ENCODE measurements around the gene CYP27B1. TPM values are rescaled to one million over a fixed set of nuclear protein-coding genes. Genes with fewer than 3 reads are reported as not detected.

Gene CYP27B1
- total and polyA plus RNA-seq, 10 of the 15 experiments (the other 5 are each of a cell fraction or from before 2014, with no cell fraction given) = 0.10 to 2.7 (median 1.1) TPM

DNA sequence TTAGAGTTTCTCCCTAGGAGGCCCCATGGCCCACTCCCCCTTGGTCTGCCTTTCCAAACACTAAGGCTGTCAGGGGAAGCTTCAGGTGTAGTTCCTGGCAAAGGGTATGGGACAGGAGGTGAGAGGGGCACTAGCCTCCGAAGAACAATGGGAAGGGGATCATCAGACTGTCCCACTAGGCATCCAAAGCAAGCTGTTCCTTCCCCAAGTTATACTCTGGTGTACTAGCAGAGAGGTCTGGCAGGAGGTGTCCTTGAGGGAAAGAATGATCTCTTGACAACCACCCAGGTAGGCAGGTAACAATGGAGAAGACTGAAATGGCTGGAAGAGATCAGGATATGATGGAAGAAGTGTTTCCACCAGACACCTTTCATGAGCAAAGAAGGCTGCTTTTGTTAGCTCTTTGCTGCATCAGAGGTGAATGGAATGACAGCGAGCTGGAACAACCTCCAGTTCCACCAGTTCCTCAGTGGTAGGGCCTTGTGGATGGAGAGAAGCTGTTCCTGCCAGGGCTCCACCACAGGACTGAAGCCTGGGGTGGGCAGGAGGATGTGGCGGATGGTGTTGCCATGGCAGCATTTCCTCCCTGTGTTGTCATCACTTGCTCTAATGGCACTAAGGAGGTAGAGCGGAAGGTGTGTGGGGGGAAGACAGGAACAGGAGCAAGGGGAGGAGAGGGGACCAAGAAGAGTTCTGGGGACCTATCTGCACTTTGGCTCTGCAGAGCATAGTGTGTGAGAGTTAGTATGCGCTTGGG, 26.0 kb downstream of the CYP27B1 start:
- no peak overlapping the region for H2AFZ ChIP-seq (ENCODE audit: control insufficient read depth, low read depth, low read length)
- H3K27ac ChIP-seq (ENCODE audit: control insufficient read depth, insufficient read depth) = no peak overlapping the region
- H3K4me2 ChIP-seq (ENCODE audit: control insufficient read depth, insufficient read depth) = peak overlapping the region; percentile 64
- POLR2A ChIA-PET = interaction anchor here (0.5 to 2.2 kb wide), 4 partner anchors 11 to 31 kb away, joined by 3 to 18 read pairs (median 3); partner anchors contain the start of genes CDK4, EEF1AKMT3 and METTL1
- peak; percentile 35 for FAIRE-seq
- peak; percentile 68 for ATAC-seq
- H4K20me1 ChIP-seq (ENCODE audit: control insufficient read depth, insufficient read depth) = no peaks in the 10 kb centered on the region
- no peaks in the 10 kb centered on the region for H3K9me3 ChIP-seq (replicated peaks; ENCODE audit: control insufficient read depth, insufficient read depth, low read length)
- BruUV-seq (replicated peaks) = no TSS peak
- peak overlapping the region; percentile 92 for H3K4me3 ChIP-seq
- SMC1A ChIA-PET (ENCODE audit: uncharacterized antibody, unreplicated experiment) = interaction anchor here (0.5 to 2.1 kb wide), 13 partner anchors 8 to 282 kb away, joined by 3 to 16 read pairs (median 4); partner anchors contain the start of gene OS9
- CTCF ChIA-PET = interaction anchor here (0.7 to 3.8 kb wide), 17 partner anchors 9 to 282 kb away, joined by 3 to 22 read pairs (median 4); partner anchors contain the start of genes GLI1 and OS9
- RAD21 ChIA-PET (ENCODE audit: unreplicated experiment) = interaction anchor here (0.6 to 2.4 kb wide), 8 partner anchors 10 to 282 kb away, joined by 3 to 13 read pairs (median 6); partner anchors contain the start of genes CDK4 and OS9
- peaks cover 20% of the 10 kb centered on the region for H3K4me1 ChIP-seq (ENCODE audit: control insufficient read depth, insufficient read depth, low read length)
- intact Hi-C loops (cut with micrococcal nuclease; ENCODE audit: unreplicated experiment) (loop anchor here (2.0 kb wide), 1 partner anchor 46 kb away; the partner anchor contains the start of gene OS9), in situ Hi-C loops (cut with MboI) (no loop called here)
- peak; percentile 53 for DNase-seq (ENCODE audit: low read depth, low spot score)
- peaks cover 25% of the 10 kb centered on the region for H3K79me2 ChIP-seq (ENCODE audit: control insufficient read depth, insufficient read depth, low read length)
- WGBS (ENCODE audit: insufficient coverage, insufficient replicate concordance, low lambda C conversion rate, missing lambda C conversion rate) = 34% methylated on average over 5 of the region's 5 CpGs
- no peaks in the 10 kb centered on the region for H3K27me3 ChIP-seq (replicated peaks in 1 of 2; ENCODE audit: control insufficient read depth in 2 of 2, insufficient read depth in 2 of 2, low read length in 1 of 2)
- H3K9ac ChIP-seq (ENCODE audit: control insufficient read depth, insufficient read depth, low read length) = no peak overlapping the region; the same call in none of the 2 replicates
- no peaks in the 10 kb centered on the region for H3K36me3 ChIP-seq (ENCODE audit: control insufficient read depth in 2 of 2, insufficient read depth in 2 of 2, low read length in 1 of 2)
- TF ChIP-seq YBX1 (IDR thresholded peaks at IDR 0.05) (no peak), RUNX3 (IDR thresholded peaks at IDR 0.05; ENCODE audit: low read length) (peak; percentile 28; the same call in 1 of the 2 replicates), TCF12 (IDR thresholded peaks at IDR 0.05; ENCODE audit: low read depth, low read length) (no peak), NR2C1 (IDR thresholded peaks at IDR 0.05) (no peak), GATAD2B (conservative IDR thresholded peaks at IDR 0.05; ENCODE audit: low read depth) (no peak), RBBP5 (conservative IDR thresholded peaks at IDR 0.05) (no peak), ATF7 (IDR thresholded peaks at IDR 0.05; ENCODE audit: low read depth) (peak; percentile 61), HSF1 (IDR thresholded peaks at IDR 0.05; ENCODE audit: low read depth, low read length) (no peak), NBN (IDR thresholded peaks at IDR 0.05) (peak; percentile 28; the same call in 1 of the 2 replicates), FOXM1 (IDR thresholded peaks at IDR 0.05; ENCODE audit: low read depth, low read length) (no peak), CBX3 (IDR thresholded peaks at IDR 0.05; ENCODE audit: borderline replicate concordance, low read depth) (no peak), EP300 (IDR thresholded peaks at IDR 0.05; ENCODE audit: borderline replicate concordance in 1 of 2, control insufficient read depth in 1 of 2, low read depth in 2 of 2, low read length in 2 of 2) (no peak), LARP7 (IDR thresholded peaks at IDR 0.05) (no peak), SUPT20H (IDR thresholded peaks at IDR 0.05; ENCODE audit: borderline replicate concordance, control insufficient read depth, low read depth, low read length) (no peak), CHD2 (IDR thresholded peaks at IDR 0.05; ENCODE audit: borderline replicate concordance, low read depth, low read length) (no peak), SMC3 (IDR thresholded peaks at IDR 0.05; ENCODE audit: borderline replicate concordance, low read length) (no peak), GABPA (IDR thresholded peaks at IDR 0.05; ENCODE audit: low read depth) (peak; percentile 68; the same call in 1 of the 2 replicates), NRF1 (conservative IDR thresholded peaks at IDR 0.05; ENCODE audit: low read depth, low read length) (no peak), CREM (IDR thresholded peaks at IDR 0.05; ENCODE audit: low read depth) (peak; percentile 46; the same call in 1 of the 2 replicates), POLR2A (IDR thresholded peaks at IDR 0.05; ENCODE audit: low read depth, low read length) (no peak)
- TF ChIP-seq, protein P1, sequence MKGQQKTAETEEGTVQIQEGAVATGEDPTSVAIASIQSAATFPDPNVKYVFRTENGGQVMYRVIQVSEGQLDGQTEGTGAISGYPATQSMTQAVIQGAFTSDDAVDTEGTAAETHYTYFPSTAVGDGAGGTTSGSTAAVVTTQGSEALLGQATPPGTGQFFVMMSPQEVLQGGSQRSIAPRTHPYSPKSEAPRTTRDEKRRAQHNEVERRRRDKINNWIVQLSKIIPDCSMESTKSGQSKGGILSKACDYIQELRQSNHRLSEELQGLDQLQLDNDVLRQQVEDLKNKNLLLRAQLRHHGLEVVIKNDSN (IDR thresholded peaks at IDR 0.05; ENCODE audit: borderline replicate concordance, extremely low read length, insufficient read depth, low read depth, low read length) = no peak

Data from GM12878 (cell line).